SK-N-SH (cell line): Measurements from ENCODE around the gene PLOD1.

Experiments used
- EZH2phosphoT487 ChIP-seq: fragments of 200-600 bp; sonication (generic); IDR thresholded peaks from 2 replicates; pipeline ENCODE4 v1.6.1; 2017; ENCODE audit warnings: low read depth, mixed run types, mild to moderate bottlenecking, antibody characterized with exemption, moderate library complexity, borderline replicate concordance
- RAD21 ChIP-seq: IDR thresholded peaks from 2 replicates; pipeline ENCODE4 v1.6.1; 2012; ENCODE audit warnings: mild to moderate bottlenecking, low read length
- YY1 ChIP-seq: IDR thresholded peaks from 2 replicates; pipeline ENCODE4 v1.4.0; 2012; ENCODE audit warnings: low read depth, mild to moderate bottlenecking
- TF ChIP-seq, protein P1 (sequence below): fragments of 200-600 bp; sonication (generic); IDR thresholded peaks from 2 replicates; pipeline ENCODE4 v1.6.1; 2017; ENCODE audit warnings: antibody characterized with exemption, mild to moderate bottlenecking, moderate library complexity

DNA sequence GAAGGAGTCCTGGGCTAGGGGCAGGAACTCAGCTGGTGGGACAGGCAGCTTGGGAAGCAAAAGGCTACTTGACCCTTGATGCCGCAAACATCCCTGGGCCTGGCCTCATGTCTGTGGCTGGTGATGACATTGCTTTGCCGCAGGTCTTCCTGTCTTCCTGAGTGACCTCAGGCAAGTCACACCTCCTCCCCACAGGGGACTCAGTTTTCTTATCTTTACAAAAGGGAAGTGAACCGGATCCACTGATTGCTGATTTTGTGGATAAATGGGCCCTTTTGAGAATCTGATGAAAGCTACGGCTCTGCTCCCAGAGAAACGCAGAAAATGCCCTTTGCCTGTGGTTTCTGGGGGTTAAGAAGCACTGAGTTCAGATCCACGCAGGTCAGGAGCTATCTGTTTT lies 20.7 kb downstream of the PLOD1 start:
- TF ChIP-seq, protein P1, sequence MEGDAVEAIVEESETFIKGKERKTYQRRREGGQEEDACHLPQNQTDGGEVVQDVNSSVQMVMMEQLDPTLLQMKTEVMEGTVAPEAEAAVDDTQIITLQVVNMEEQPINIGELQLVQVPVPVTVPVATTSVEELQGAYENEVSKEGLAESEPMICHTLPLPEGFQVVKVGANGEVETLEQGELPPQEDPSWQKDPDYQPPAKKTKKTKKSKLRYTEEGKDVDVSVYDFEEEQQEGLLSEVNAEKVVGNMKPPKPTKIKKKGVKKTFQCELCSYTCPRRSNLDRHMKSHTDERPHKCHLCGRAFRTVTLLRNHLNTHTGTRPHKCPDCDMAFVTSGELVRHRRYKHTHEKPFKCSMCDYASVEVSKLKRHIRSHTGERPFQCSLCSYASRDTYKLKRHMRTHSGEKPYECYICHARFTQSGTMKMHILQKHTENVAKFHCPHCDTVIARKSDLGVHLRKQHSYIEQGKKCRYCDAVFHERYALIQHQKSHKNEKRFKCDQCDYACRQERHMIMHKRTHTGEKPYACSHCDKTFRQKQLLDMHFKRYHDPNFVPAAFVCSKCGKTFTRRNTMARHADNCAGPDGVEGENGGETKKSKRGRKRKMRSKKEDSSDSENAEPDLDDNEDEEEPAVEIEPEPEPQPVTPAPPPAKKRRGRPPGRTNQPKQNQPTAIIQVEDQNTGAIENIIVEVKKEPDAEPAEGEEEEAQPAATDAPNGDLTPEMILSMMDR: no peak
- TF ChIP-seq RAD21 (no peak), EZH2phosphoT487 (no peak), YY1 (no peak)
